Adipocyte (in vitro differentiated cells): Measurements from ENCODE around the gene CLIP2.
"Not testable (repeated sequence)": the region's sequence is repeated elsewhere in the genome, so short reads cannot be mapped to it uniquely, and the experiment has no call there.

ENCODE experiments used
- DNase-seq: peaks from one replicate; pipeline ENCODE4 v3.0.0-alpha.2; 2015; ENCODE audit warnings: low read depth
- H3K27me3 ChIP-seq: replicated peaks from 2 replicates; pipeline ENCODE4 v1.7.0; 2013; ENCODE audit warnings: mild to moderate bottlenecking, low read length, moderate library complexity; ENCODE audit not compliant: control insufficient read depth, insufficient read depth
- H3K36me3 ChIP-seq: 2 replicates; pipeline ENCODE4 v1.7.0; 2013; ENCODE audit warnings: low read length, mild to moderate bottlenecking, moderate library complexity; ENCODE audit not compliant: control insufficient read depth, insufficient read depth, severe bottlenecking
- H3K4me1 ChIP-seq: 2 replicates; pipeline ENCODE4 v1.7.0; 2013; ENCODE audit warnings: mild to moderate bottlenecking, low read length, moderate library complexity; ENCODE audit not compliant: control insufficient read depth, insufficient read depth
- H3K4me3 ChIP-seq: 2 replicates; pipeline ENCODE4 v1.7.0; 2013; ENCODE audit warnings: mild to moderate bottlenecking, low read length, moderate library complexity
- H3K9ac ChIP-seq: 2 replicates; pipeline ENCODE4 v1.7.0; 2013; ENCODE audit warnings: mild to moderate bottlenecking, low read length, moderate library complexity
- H3K9me3 ChIP-seq: 2 replicates; pipeline ENCODE4 v1.7.0; 2013; ENCODE audit warnings: mild to moderate bottlenecking, low read length, moderate library complexity; ENCODE audit not compliant: control insufficient read depth

The CLIP2 gene

GRCh38 chr7:74302745-74303221 lies 13.6 kb downstream of the CLIP2 start:
- H3K9ac ChIP-seq = no peak overlapping the region
- H3K4me1 ChIP-seq = peaks cover 11% of the 10 kb centered on the region
- H3K36me3 ChIP-seq = no peaks in the 10 kb centered on the region
- no peak overlapping the region for H3K4me3 ChIP-seq
- no peaks in the 10 kb centered on the region for H3K9me3 ChIP-seq
- DNase-seq = no peak
- H3K27me3 ChIP-seq = no peaks in the 10 kb centered on the region

- no peak for DNase-seq
- H3K4me1 ChIP-seq = peaks cover 11% of the 10 kb centered on the region
- H3K9ac ChIP-seq = no peak overlapping the region
- H3K4me3 ChIP-seq = no peak overlapping the region
- no peaks in the 10 kb centered on the region for H3K27me3 ChIP-seq
- no peaks in the 10 kb centered on the region for H3K9me3 ChIP-seq
- no peaks in the 10 kb centered on the region for H3K36me3 ChIP-seq
These were observed 15.3 kb downstream of the CLIP2 start for GRCh38 chr7:74304550-74304949.

GRCh38 chr7:74306004-74306729 lies 17.0 kb downstream of the CLIP2 start:
- Histone ChIP-seq H3K36me3 (no peaks in the 10 kb centered on the region), H3K4me1 (peaks cover 11% of the 10 kb centered on the region), H3K9ac (no peak overlapping the region), H3K4me3 (no peak overlapping the region), H3K9me3 (no peaks in the 10 kb centered on the region), H3K27me3 (no peaks in the 10 kb centered on the region)
- DNase-seq = no peak

- Histone ChIP-seq H3K4me3 (peak overlapping the region; percentile 55), H3K9ac (no peak overlapping the region), H3K4me1 (peaks cover 11% of the 10 kb centered on the region), H3K27me3 (no peaks in the 10 kb centered on the region), H3K36me3 (no peaks in the 10 kb centered on the region), H3K9me3 (no peaks in the 10 kb centered on the region)
- peak; percentile 59 for DNase-seq
These were observed 17.7 kb downstream of the CLIP2 start for GRCh38 chr7:74306730-74307469.

GRCh38 chr7:74307738-74308505 lies 18.7 kb downstream of the CLIP2 start:
- DNase-seq = no peak
- Histone ChIP-seq H3K4me3 (no peak overlapping the region), H3K27me3 (no peaks in the 10 kb centered on the region), H3K36me3 (no peaks in the 10 kb centered on the region), H3K9ac (no peak overlapping the region), H3K4me1 (peaks cover 11% of the 10 kb centered on the region), H3K9me3 (no peaks in the 10 kb centered on the region)

- H3K4me3 ChIP-seq = no peak overlapping the region
- peaks cover 11% of the 10 kb centered on the region for H3K4me1 ChIP-seq
- no peak overlapping the region for H3K9ac ChIP-seq
- H3K27me3 ChIP-seq = no peaks in the 10 kb centered on the region
- H3K9me3 ChIP-seq = no peaks in the 10 kb centered on the region
- no peak for DNase-seq
- H3K36me3 ChIP-seq = no peaks in the 10 kb centered on the region
These were observed 20.0 kb downstream of the CLIP2 start for GRCh38 chr7:74309181-74309580.

- no peak overlapping the region for H3K9ac ChIP-seq
- peaks cover 10% of the 10 kb centered on the region for H3K4me1 ChIP-seq
- H3K4me3 ChIP-seq = no peak overlapping the region
- H3K9me3 ChIP-seq = no peaks in the 10 kb centered on the region
- DNase-seq = no peak
- no peaks in the 10 kb centered on the region for H3K36me3 ChIP-seq
- no peaks in the 10 kb centered on the region for H3K27me3 ChIP-seq
These were observed 22.1 kb downstream of the CLIP2 start for GRCh38 chr7:74311305-74311744.

- Histone ChIP-seq H3K36me3 (no peaks in the 10 kb centered on the region), H3K9me3 (no peaks in the 10 kb centered on the region), H3K4me3 (no peak overlapping the region), H3K4me1 (no peaks in the 10 kb centered on the region), H3K9ac (no peak overlapping the region), H3K27me3 (no peaks in the 10 kb centered on the region)
- no peak for DNase-seq
These were observed 23.3 kb downstream of the CLIP2 start for GRCh38 chr7:74312418-74313028.

GRCh38 chr7:74315891-74316290 lies 26.7 kb downstream of the CLIP2 start:
- H3K9ac ChIP-seq, H3K36me3 ChIP-seq, H3K9me3 ChIP-seq, H3K4me3 ChIP-seq, H3K4me1 ChIP-seq, DNase-seq, H3K27me3 ChIP-seq: not testable (repeated sequence)

- H3K36me3 ChIP-seq = no peaks in the 10 kb centered on the region
- H3K4me3 ChIP-seq = no peak overlapping the region
- H3K27me3 ChIP-seq = no peaks in the 10 kb centered on the region
- no peak overlapping the region for H3K9ac ChIP-seq
- no peaks in the 10 kb centered on the region for H3K9me3 ChIP-seq
- no peaks in the 10 kb centered on the region for H3K4me1 ChIP-seq
- no peak for DNase-seq
These were observed 28.1 kb downstream of the CLIP2 start for GRCh38 chr7:74317146-74317782.
